H1 (cell line): ENCODE results near the gene GYS2. TPM values are rescaled to one million over a fixed set of nuclear protein-coding genes. Genes with fewer than 3 reads are reported as not detected.

ENCODE experiments used
- CTCF ChIA-PET: fragments of 300-600 bp; sonication (Branson Sonifier 250); formaldehyde crosslinking; loops from one replicate; lab custom pipeline; 2021; ENCODE audit not compliant: partially characterized antibody; lab: Charles Lee
- POLR2A ChIA-PET: fragments of 300-600 bp; sonication (Branson Sonifier 250); formaldehyde crosslinking; loops from one replicate; lab custom pipeline; 2021; ENCODE audit warnings: inconsistent platforms; ENCODE audit not compliant: partially characterized antibody; lab: Charles Lee
- DNase-seq, 2 experiments: peaks; one replicate each; pipeline versions ENCODE4 v3.0.0 to v3.0.0-alpha.2; 2010 to 2022; ENCODE audit warnings: low spot score in 2 of 2, low read depth in 1 of 2, mixed read lengths in 1 of 2
- FAIRE-seq: peaks from 2 replicates; lab custom pipeline; 2011; peaks lifted over from hg19 to GRCh38; lab: Jason Lieb, UNC
- H2AFZ ChIP-seq: 2 replicates; pipeline ENCODE4 v1.8.1; 2012; ENCODE audit warnings: low read length, inconsistent platforms
- H2AK5ac ChIP-seq: 2 replicates; pipeline ENCODE4 v1.6.1; 2013; ENCODE audit warnings: low read depth, low read length
- H2BK120ac ChIP-seq: replicated peaks from 2 replicates; pipeline ENCODE3; 2013; ENCODE audit warnings: low read depth, low read length, inconsistent platforms
- H2BK12ac ChIP-seq: 2 replicates; pipeline ENCODE4 v1.6.1; 2013; ENCODE audit warnings: low read depth, low read length
- H2BK15ac ChIP-seq: 2 replicates; pipeline ENCODE4 v1.6.1; 2013; ENCODE audit warnings: low read length
- H2BK20ac ChIP-seq: 2 replicates; pipeline ENCODE4 v1.6.1; 2013; ENCODE audit warnings: low read length
- H2BK5ac ChIP-seq: 2 replicates; pipeline ENCODE4 v1.6.1; 2013; ENCODE audit warnings: low read depth, low read length
- H3K14ac ChIP-seq: 2 replicates; pipeline ENCODE4 v1.6.1; 2013; ENCODE audit warnings: inconsistent platforms; ENCODE audit not compliant: insufficient read length
- H3K18ac ChIP-seq: 2 replicates; pipeline ENCODE4 v1.6.1; 2013; ENCODE audit warnings: low read length; ENCODE audit errors: extremely low read depth
- H3K23ac ChIP-seq: 2 replicates; pipeline ENCODE4 v1.6.1; 2013; ENCODE audit warnings: inconsistent platforms; ENCODE audit not compliant: insufficient read length
- H3K23me2 ChIP-seq: 2 replicates; pipeline ENCODE4 v1.6.1; 2013; ENCODE audit warnings: low read depth, low read length
- H3K27ac ChIP-seq: 2 replicates; pipeline ENCODE4 v1.6.1; 2011; ENCODE audit warnings: low read depth, low read length, inconsistent platforms
- H3K27me3 ChIP-seq, 4 experiments: replicated peaks in 1 of 4; 1 replicate in 1 of 4; 2 replicates in 3 of 4; pipeline versions ENCODE4 v1.6.1 to v1.8.1; 2011 to 2013; ENCODE audit warnings: low read length in 3 of 4, mild to moderate bottlenecking in 3 of 4, inconsistent platforms in 2 of 4, mixed read lengths in 2 of 4, moderate library complexity in 1 of 4; ENCODE audit not compliant: control insufficient read depth in 3 of 4, insufficient read depth in 3 of 4; ENCODE audit errors: extremely low read depth in 1 of 4
- H3K36me3 ChIP-seq, 4 experiments: 2 replicates each; pipeline versions ENCODE4 v1.6.1 to v1.8.1; 2011 to 2013; ENCODE audit warnings: mild to moderate bottlenecking in 4 of 4, low read length in 3 of 4, moderate library complexity in 2 of 4, control low read depth in 1 of 4, inconsistent platforms in 1 of 4; ENCODE audit not compliant: insufficient read depth in 4 of 4, control insufficient read depth in 2 of 4
- H3K4ac ChIP-seq: replicated peaks from 2 replicates; pipeline ENCODE3; 2013; ENCODE audit warnings: low read length, low read depth, mixed read lengths, inconsistent platforms; ENCODE audit not compliant: insufficient read length
- H3K4me1 ChIP-seq, 4 experiments: replicated peaks in 1 of 4; 1 replicate in 1 of 4; 2 replicates in 3 of 4; pipeline versions ENCODE4 v1.6.1 to v1.8.1; 2011 to 2013; ENCODE audit warnings: low read length in 3 of 4, inconsistent platforms in 2 of 4, mixed read lengths in 1 of 4; ENCODE audit not compliant: insufficient read depth in 4 of 4, control insufficient read depth in 3 of 4
- H3K4me2 ChIP-seq, 2 experiments: 2 replicates each; pipeline versions ENCODE4 v1.6.1 to v1.8.1; 2011 to 2013; ENCODE audit warnings: low read depth in 2 of 2, low read length in 2 of 2, control low read depth in 1 of 2, inconsistent platforms in 1 of 2, mild to moderate bottlenecking in 1 of 2; ENCODE audit not compliant: insufficient read depth in 1 of 2
- H3K4me3 ChIP-seq, 4 experiments: fragments of 200-600, 300-600 bp in 1 of 4; sonication (generic), shearing (Covaris generic), sonication (Bioruptor Twin) in 1 of 4; 2 replicates each; pipeline versions ENCODE4 v1.5.1 to v1.8.1; 2011 to 2016; ENCODE audit warnings: low read length in 4 of 4, low read depth in 3 of 4, control low read depth in 2 of 4, inconsistent platforms in 2 of 4, mild to moderate bottlenecking in 2 of 4, mixed read lengths in 1 of 4, moderate library complexity in 1 of 4; ENCODE audit not compliant: insufficient read depth in 2 of 4; ENCODE audit errors: extremely low read depth in 1 of 4
- H3K56ac ChIP-seq: replicated peaks from 2 replicates; pipeline ENCODE3; 2013; ENCODE audit warnings: low read depth, mild to moderate bottlenecking, mixed read lengths, low read length, inconsistent platforms; ENCODE audit not compliant: insufficient read length
- H3K79me1 ChIP-seq: 2 replicates; pipeline ENCODE4 v1.6.1; 2013; ENCODE audit warnings: low read depth, low read length, control low read depth
- H3K79me2 ChIP-seq, 2 experiments: 2 replicates each; pipeline versions ENCODE4 v1.6.1 to v1.8.1; 2012 to 2013; ENCODE audit warnings: low read length in 2 of 2, mild to moderate bottlenecking in 2 of 2, inconsistent platforms in 1 of 2; ENCODE audit not compliant: insufficient read depth in 2 of 2, control insufficient read depth in 1 of 2
- H3K9ac ChIP-seq, 4 experiments: replicated peaks in 1 of 4; 1 replicate in 1 of 4; 2 replicates in 3 of 4; pipeline versions ENCODE4 v1.6.1 to v1.8.1; 2011 to 2013; ENCODE audit warnings: low read depth in 3 of 4, low read length in 3 of 4, control low read depth in 2 of 4, mild to moderate bottlenecking in 2 of 4, moderate library complexity in 2 of 4, inconsistent platforms in 1 of 4; ENCODE audit errors: extremely low read depth in 1 of 4
- H3K9me3 ChIP-seq, 2 experiments: 2 replicates each; pipeline versions ENCODE4 v1.6.1 to v1.8.1; 2012 to 2013; ENCODE audit warnings: mild to moderate bottlenecking in 2 of 2, moderate library complexity in 2 of 2, control low read depth in 1 of 2, inconsistent platforms in 1 of 2, low read depth in 1 of 2, low read length in 1 of 2, mixed read lengths in 1 of 2; ENCODE audit not compliant: insufficient read depth in 2 of 2
- H4K20me1 ChIP-seq, 2 experiments: replicated peaks in 1 of 2; 2 replicates each; pipeline versions ENCODE3 to v1.8.1; 2011 to 2013; ENCODE audit warnings: inconsistent platforms in 2 of 2, low read length in 2 of 2, mild to moderate bottlenecking in 1 of 2; ENCODE audit not compliant: insufficient read depth in 2 of 2, control insufficient read depth in 1 of 2
- H4K5ac ChIP-seq: 2 replicates; pipeline ENCODE4 v1.6.1; 2013; ENCODE audit warnings: low read length, low read depth, mixed read lengths, inconsistent platforms; ENCODE audit not compliant: insufficient read length
- H4K8ac ChIP-seq: 2 replicates; pipeline ENCODE4 v1.8.0; 2013; ENCODE audit warnings: mild to moderate bottlenecking, moderate library complexity, low read length, inconsistent platforms; ENCODE audit not compliant: insufficient read depth; ENCODE audit errors: extremely low read depth
- H4K91ac ChIP-seq: replicated peaks from 2 replicates; pipeline ENCODE3; 2013; ENCODE audit warnings: low read length, mixed read lengths, inconsistent platforms; ENCODE audit not compliant: insufficient read length
- BCL11A ChIP-seq, 2 experiments: IDR thresholded peaks; one replicate each; pipeline ENCODE4 v1.6.1; 2011; ENCODE audit warnings: low read depth in 2 of 2, low read length in 2 of 2, mild to moderate bottlenecking in 2 of 2
- HDAC2 ChIP-seq, 2 experiments: fragments of 300-600 bp in 1 of 2; sonication (generic) in 1 of 2; IDR thresholded peaks; 2 replicates each; pipeline ENCODE4 v1.6.1; 2011 to 2012; ENCODE audit warnings: low read depth in 2 of 2, low read length in 2 of 2, mild to moderate bottlenecking in 2 of 2, moderate library complexity in 2 of 2, borderline replicate concordance in 1 of 2, inconsistent platforms in 1 of 2
- HDAC6 ChIP-seq: IDR thresholded peaks from one replicate; pipeline ENCODE4 v1.7.1; 2012; ENCODE audit warnings: low read depth, mild to moderate bottlenecking, inconsistent platforms, low read length, moderate library complexity
- NANOG ChIP-seq: IDR thresholded peaks from 2 replicates; pipeline ENCODE4 v1.6.1; 2011; ENCODE audit warnings: low read length, low read depth, mild to moderate bottlenecking, inconsistent platforms; ENCODE audit not compliant: insufficient read depth, poor library complexity, severe bottlenecking
- POLR2A ChIP-seq, 2 experiments: IDR thresholded peaks; 1 replicate in 1 of 2; 2 replicates in 1 of 2; pipeline ENCODE4 v1.6.1; 2011; ENCODE audit warnings: low read depth in 2 of 2, low read length in 2 of 2, mild to moderate bottlenecking in 2 of 2; ENCODE audit errors: control extremely low read depth in 1 of 2
- WGBS, 2 experiments: shearing (Covaris generic) in 1 of 2; methylation state at CpG; one replicate each; pipeline versions ENCODE4 v1.1.6 to v1.1.7; 2013 to 2015; ENCODE audit warnings: low lambda C conversion rate in 2 of 2, mixed read lengths in 2 of 2, inconsistent platforms in 1 of 2, low coverage in 1 of 2, missing lambda C conversion rate in 1 of 2; ENCODE audit not compliant: insufficient replicate concordance in 2 of 2, insufficient coverage in 1 of 2, insufficient read length in 1 of 2; ENCODE audit errors: extremely low coverage in 1 of 2, missing lambda C conversion rate in 1 of 2; 5-methylcytosine and 5-hydroxymethylcytosine counted together
- polyA plus RNA-seq, 7 experiments: library from polyadenylated mRNA; depleted of rRNA in 3 of 7; stranded (reverse) in 5 of 7; unstranded in 2 of 7; fragments of >200 nt in 5 of 7; fragments of 200-250 nt in 2 of 7; gene quantifications; 1 replicate in 5 of 7; 2 replicates in 1 of 7; 4 replicates in 1 of 7; pipeline versions ENCODE4 v1.2.1 to v1.2.3, GENCODE V29; 2011 to 2013; ENCODE audit warnings: missing spikeins in 2 of 7, mixed read lengths in 2 of 7
- total RNA-seq: library from RNA; stranded (reverse); fragmentation: NEBNext Ultra II Directional; extraction: Animal tissue kit (Norgen Biotek cat#: 25700); gene quantifications from 2 replicates; pipeline ENCODE4 v1.2.1, GENCODE V29; 2021

The GYS2 gene
- total and polyA plus RNA-seq, 2 of the 8 experiments (the other 6 are each of a cell fraction or from before 2014, with no cell fraction given), result not detected

DNA sequence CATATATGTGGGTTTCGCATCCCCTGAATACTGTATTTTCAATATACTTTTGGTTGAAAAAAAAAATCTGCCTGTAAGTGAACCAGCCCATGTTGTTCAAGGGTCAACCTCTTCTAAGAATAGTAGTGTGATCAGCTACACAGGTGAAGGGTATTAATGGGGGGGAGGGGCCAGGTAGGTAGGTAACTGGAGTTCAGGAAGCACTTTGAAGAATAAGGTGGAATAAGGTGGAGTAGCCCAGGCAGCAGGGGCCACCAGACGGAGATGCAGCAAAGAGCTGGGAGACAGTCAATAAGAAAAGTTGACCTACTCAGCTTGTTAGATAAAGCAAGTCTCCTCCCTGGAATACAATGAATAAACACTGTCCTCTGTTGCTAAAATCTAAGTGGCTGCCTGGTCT is 43.7 kb upstream of the GYS2 start:
- Histone ChIP-seq H2BK120ac (no peak overlapping the region), H3K18ac (no peak overlapping the region), H3K4me3 (no peak overlapping the region), H3K4me1 (peaks cover 0 to 8% (median 4%) of the 10 kb centered on the region in 4 experiments; a peak in 5 of 7 replicates), H3K4me2 (no peak overlapping the region), H3K9ac (no peak overlapping the region), H3K79me2 (peaks cover 0 to 83% of the 10 kb centered on the region in 2 experiments; a peak in 3 of 4 replicates), H3K79me1 (peaks cover 9% of the 10 kb centered on the region), H2BK12ac (no peak overlapping the region), H2BK20ac (no peak overlapping the region), H3K27ac (no peak overlapping the region), H3K14ac (no peak overlapping the region), H2AFZ (no peak overlapping the region), H3K36me3 (peaks cover 34 to 98% (median 78%) of the 10 kb centered on the region in 4 experiments), H3K23me2 (no peaks in the 10 kb centered on the region), H4K5ac (no peak overlapping the region), H3K27me3 (no peaks in the 10 kb centered on the region), H3K56ac (no peak overlapping the region), H4K20me1 (peaks cover 17 to 28% of the 10 kb centered on the region in 2 experiments), H2AK5ac (no peak overlapping the region), H3K23ac (no peak overlapping the region), H2BK5ac (no peak overlapping the region), H4K91ac (no peak overlapping the region), H4K8ac (no peak overlapping the region), H3K9me3 (no peaks in the 10 kb centered on the region), H2BK15ac (no peak overlapping the region), H3K4ac (no peak overlapping the region)
- DNase-seq (no peak), FAIRE-seq (no peak)
- ChIA-PET POLR2A (interaction anchor here (0.7 to 10.4 kb wide), 12 partner anchors 8 to 402 kb away, joined by 3 to 123 read pairs (median 4); partner anchors contain the start of gene LDHB), CTCF (interaction anchor here (0.6 to 1.0 kb wide), 2 partner anchors 8 to 9 kb away, joined by 3 read pairs; partner anchors contain the start of gene LDHB)
- TF ChIP-seq POLR2A (IDR thresholded peaks at IDR 0.05; ENCODE audit: control extremely low read depth in 1 of 2, low read depth in 2 of 2, low read length in 2 of 2), result peak in 1 of 2 experiments; percentile 77; a peak in 1 of 3 replicates
- TF ChIP-seq HDAC6, result no peak
- TF ChIP-seq HDAC2 (IDR thresholded peaks at IDR 0.05; ENCODE audit: borderline replicate concordance in 1 of 2, low read depth in 2 of 2, low read length in 2 of 2), result no peak
- no peak for TF ChIP-seq BCL11A (IDR thresholded peaks at IDR 0.05; ENCODE audit: low read depth in 2 of 2, low read length in 2 of 2)
- TF ChIP-seq NANOG, result no peak
- 94% methylated on average over 2 of the region's 2 CpGs; no CpG with 5 or more reads in 1 of the 2 experiments for WGBS, 2 experiments
